HG02798 (cell line): ENCODE measurements around the gene PAIP2.

ENCODE experiments used
- ATAC-seq: cut with Tn5 transposase; IDR thresholded peaks from one replicate; pipeline ENCODE4 v1.9.1; 2021; ENCODE audit warnings: mild to moderate bottlenecking; ENCODE audit not compliant: unreplicated experiment, poor library complexity

The PAIP2 gene

DNA sequence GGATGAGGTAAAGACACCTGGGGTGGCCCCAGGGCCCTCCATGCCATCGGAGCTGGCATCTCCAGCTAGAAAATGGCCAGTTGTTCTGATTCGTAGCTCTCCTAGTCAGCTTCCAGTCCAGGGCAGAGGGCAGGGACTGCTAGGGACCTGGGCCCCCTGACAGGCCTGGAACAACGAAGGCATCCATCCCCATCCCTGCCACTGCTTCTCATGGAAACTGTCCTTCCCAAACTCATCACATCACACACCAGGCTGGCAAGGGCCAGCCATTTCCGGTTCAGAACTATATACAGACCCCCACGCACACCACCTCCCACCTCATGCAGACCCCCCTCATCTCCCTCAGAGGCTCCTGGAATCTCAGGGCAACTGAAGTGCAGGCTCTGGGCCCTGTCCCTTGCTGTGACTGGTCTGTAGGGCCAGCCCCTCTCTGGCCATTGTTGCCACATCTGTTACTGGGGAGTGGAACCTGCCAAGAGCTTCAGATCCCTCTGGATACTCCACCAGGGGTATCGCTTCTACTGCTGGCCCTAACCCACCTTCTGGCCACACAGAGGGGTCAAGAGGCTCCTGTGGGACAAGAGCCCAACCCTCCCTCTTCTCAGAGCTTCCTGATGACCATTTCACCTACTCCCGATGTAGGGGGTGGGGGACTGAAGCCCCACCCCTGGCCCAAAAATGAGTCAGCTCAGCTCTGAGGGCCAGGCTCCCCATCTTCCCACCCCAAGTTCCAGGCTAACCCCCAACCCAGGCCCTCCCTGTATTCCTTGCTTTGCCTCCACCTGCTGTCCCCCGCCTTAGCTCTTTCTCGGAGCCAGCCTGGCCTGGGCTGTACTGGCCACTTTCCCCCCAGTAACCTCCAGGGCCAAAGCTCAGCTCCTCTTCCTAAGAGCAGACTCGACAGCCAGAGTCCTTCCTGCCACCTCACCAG lies 49.2 kb downstream of the PAIP2 start:
- no peak for ATAC-seq

DNA sequence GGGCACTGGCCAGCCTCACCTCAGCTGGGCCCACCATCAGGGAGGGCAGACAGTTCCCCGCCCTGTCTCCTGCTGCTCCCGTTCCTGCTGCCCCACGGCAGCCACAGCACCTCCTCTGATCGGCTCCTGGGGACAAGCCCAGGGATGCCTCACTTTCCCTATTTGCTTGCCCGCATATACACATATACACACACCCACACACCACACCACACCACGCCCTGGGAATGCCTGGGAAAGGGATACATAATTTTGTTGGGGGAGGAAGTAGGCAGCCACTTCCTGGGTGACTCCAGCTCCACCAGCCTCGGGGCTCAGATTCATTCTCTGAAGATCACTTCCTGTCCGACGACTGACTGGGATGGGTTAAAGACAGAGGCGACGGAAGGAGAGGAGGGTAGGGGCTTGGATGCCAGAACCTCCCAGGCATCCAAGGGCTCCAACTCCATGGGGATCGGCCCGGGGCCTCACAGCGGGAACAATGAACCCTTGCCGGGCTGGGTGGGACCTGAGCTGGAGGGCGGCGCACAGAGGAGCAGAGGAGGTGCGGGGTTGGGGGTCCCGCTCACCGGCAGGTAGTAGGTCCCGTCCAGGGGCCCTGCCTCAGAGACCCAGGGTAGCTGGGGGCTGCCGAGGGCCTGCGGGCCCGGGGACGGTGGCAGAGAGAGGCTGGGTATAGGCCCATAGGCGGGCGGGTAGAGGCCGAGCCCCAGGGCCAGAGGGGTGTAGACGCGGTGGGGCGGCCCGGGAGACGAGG lies 50.1 kb downstream of the PAIP2 start:
- ATAC-seq = no peak

DNA sequence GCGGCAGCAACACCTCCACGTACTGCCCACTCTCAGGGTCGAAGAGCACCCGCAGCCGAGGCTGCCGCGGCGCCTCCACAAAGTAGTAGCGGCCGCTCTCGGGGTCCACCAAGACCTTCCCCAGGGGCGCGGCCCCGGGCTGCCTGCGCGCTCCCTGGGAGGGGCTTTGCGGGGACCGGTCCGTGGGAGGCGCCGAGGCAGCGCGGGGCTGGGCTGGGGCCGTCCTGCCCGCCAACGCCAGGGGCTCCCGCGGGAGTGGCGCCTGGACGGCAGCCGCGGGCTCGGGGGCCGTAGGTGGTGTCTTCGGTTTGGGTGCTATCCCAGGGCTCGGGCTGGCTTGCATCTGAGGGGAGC lies 50.6 kb downstream of the PAIP2 start:
- ATAC-seq = no peak

DNA sequence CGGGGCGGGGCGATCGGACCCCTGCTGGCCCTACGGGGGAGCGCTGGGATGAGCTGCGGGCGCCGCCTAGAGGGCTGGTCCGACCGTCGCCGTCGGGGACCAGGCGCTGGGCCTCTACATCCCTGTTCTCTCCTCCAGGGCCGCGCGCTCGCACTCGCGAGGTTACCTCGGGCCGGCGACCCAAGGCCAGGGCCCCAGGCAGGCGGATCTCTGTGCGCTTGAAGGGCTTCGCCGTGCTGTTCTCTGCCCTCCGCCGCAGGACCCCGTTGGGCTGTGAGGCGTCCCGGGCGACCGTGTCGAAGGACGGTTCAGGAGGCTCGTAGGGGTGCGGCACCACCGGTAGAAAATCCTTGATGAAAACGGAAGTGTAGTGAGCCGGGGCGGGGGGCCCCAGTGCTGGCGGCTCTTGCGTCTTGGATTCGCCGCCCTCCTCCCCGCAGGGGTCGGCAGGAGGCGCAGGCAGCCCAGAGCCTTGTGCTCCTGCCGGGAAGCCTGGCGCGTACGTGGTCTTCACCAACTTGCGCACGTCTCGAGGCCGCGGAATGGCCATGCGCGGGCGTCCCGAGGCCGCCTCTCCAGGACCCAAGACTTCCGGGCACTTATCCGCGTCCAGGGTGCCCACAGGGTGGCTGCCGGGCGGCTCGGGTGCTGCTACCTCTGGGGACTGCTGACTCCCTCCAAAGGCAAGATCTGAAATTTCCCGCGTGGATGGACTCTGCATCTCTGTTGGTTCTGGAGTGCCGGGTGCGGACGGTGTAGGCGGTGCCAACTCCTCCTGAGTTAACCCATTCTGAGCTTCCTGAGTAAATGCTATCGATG lies 51.2 kb downstream of the PAIP2 start:
- peak; percentile 56 for ATAC-seq

DNA sequence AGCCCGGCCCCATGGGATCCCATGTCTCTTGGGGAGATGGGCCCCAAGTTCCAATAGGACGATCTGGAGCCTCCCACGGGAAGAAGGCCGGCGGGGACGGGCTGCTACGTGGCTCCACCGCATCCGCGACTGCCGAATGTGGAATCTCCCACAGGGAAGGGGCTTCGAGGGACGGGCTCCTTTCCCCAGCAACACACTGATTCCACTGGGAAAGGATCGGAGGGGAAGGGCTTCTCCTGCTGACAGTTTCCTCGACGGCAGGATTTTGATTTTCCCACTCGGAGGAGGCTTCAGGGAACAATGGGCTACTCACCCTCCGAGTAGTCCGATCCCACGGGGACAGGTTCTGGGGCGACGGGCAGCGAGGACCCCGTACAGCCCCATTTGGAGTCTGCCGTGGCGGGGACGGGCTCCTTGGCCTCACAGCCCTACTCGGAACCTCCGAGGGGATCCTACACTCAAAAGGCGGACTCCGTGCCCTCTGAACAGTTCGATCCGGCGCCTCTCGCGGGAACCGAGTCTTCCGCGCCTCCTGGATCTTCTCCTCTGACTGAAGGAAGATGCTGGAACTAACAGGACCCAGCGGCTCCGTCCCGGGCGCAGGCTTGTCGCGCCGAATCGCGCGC lies 52.0 kb downstream of the PAIP2 start:
- no peak for ATAC-seq

DNA sequence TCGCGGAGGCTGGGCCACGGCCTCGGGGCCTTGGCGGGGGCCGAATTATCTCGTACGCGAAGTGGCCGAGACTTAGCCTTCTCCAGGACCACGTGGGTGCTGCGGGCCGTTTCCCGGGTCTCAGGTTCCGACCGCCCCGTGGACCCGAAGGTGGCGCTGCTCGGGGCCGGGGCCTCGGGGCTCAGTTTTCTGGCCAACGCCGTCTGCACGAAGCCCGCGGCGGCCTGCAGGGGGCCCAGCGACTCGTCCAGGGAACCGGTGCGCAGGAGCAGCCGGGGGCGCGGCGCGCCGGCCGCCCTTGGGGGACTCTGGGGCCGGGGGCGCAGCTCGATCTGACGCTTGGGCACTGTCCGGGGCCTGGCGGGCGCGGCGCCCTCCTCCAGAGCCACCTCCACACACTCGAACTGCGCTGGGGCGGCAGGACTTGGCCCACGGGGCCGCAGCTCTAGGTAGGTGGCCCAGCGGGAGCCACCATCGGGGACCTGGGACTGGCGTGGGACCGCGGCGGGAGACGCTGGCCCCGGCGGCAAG lies 52.5 kb downstream of the PAIP2 start:
- no peak for ATAC-seq

DNA sequence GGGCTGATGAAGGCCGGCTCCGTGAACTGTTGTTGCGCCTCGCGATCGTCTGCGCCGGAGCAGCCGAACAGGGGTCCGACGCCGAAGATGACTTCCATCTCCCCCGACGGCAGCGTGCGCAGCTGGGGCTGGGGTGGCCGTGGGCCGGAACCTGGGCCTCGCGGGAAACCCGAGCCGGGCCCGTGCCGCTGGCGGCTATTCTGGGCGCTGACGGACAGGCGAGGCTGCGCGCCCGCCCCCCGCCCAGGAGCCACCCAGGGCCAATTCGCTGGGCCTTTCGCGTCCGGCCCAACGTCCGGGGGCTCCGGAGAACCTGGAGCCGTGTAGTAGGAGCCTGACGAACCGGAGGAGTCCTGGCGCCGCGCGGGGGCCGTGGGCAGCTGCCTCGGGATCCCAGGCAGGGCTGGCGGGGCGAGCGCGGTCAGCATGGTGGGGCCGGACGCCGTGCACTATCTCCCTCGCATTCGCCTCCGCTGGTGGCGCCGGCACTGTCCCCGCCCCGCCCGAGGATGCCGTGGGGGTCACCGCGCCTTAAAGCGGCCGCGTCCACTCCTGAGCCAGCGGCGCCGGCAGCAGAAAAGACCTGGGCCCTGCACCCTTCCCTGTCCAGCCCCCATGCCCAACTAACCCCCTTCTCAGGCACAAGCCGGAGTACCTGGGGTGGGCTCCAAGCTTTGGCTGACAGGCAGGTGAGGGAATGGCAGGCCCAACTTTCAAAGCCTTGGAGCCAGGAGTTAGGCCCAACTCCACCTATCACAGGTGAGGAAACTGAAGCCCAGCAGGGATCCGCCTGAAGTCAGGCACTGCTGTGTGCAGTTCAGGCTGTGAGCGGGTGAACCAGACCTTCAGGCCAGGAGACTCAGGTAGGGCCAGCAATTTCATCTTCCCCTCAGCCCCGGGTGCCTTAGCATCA lies 53.3 kb downstream of the PAIP2 start, which contains the start of gene PROB1:
Gene PROB1, minus strand, starts transcription at position 451 of the 913 bp plus-strand sequence. Its CDS starts 23 bp downstream, at position 428.
- ATAC-seq = no peak

DNA sequence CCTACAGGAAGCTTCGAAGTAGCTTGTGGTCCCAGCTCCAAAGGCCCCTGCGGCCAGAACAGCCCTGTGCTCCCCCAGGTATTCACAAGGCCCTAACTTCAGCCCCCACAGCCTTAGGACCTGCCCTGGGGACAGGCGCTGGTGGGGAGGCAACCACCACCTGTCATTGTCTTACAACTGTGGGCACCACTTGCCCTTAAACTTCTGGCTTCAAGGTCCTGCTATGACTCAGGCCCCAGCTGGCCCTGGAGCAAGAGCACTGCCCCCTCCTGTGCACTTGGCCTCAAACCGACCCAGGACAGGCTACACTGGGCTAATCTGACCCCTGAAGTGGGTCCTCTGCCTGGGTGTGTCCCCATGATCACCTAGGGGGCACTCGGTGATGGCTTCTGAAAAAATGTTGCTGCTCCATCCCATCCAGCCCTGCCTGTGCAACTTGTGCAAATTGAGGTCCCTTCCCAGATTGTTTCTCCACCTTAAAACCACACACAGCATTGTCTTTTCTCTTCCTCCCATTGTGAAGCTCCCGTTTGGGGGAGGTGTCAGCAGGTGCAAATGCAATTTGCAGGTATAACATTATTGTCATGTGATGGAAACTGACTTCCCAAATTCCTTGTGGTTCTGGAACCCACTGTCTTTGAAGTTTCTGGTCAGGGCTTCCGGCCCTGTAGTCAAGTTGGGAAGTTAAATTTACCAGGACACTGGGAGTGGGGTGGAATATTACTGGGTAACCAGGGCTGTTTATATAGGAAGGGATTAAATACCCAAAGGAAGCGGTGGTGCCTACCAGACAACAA lies 54.4 kb downstream of the PAIP2 start:
- no peak for ATAC-seq

DNA sequence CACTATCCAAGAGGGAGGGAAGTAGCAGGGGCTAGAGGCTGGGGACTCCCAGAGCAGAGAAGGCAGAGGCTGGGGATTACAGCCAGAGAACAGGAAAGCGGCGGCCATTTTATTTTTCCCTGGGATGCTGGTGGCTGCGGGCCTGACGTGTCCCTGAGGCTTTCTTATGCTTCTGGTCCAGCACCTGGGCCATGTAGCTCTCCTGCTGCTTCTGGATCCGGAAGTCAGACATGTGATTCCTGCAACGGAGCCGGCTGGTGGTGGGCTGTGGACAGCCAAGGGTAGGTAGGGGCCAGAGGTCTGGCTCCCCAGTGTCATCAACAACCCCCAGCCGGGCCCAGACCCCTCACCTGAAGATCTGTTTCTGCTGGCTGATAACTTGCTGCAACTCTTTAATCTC lies 55.0 kb downstream of the PAIP2 start:
- no peak for ATAC-seq

DNA sequence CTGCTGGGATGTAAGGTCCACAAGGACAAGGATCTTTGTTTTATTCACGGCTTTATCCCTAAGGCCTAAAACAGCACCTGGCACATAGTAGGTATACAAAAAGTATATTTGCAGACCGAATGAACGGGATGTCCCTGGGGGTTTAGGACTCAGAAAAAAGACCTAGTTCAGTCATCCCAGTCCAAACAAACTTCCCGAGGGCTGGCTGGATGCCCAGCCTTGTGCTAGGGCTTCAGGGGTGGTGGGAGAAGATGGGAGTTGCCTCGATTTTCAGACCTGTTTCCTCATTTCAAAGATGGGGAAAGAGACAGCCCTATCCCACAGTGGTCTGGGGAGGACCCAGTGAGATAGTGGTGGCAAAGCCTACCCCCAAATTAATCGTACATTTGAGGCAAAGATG lies 56.3 kb downstream of the PAIP2 start:
- ATAC-seq = no peak

DNA sequence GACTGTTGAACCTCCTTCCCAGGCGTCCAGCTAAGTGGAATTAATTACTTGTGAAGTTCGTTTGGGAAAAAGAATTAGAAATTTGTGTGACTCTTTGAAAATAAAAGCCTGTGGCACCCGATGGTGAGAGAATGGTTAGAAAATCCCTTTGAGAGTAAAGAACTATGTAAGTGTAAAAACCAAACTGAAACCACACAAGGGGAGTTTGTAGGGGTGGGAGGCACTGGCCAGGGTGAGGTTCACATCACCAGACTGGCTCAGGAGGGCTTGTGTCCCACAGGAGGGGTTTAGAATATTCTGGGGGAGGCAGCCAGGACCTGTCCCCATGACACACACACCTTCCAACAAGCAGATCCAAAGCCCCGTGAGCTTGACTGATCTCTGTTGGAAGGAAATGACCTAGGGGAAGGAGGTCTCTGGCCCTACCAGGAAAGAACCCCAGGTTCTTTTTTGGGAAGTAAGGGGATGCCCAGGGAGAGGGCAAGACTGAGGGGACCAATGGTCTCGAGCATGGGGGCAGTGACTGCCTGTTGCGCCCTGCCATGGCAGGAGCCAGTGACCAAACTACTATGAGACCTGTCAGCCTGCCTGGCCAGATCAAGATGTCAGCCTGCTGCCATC lies 58.0 kb downstream of the PAIP2 start:
- peak; percentile 33 for ATAC-seq

DNA sequence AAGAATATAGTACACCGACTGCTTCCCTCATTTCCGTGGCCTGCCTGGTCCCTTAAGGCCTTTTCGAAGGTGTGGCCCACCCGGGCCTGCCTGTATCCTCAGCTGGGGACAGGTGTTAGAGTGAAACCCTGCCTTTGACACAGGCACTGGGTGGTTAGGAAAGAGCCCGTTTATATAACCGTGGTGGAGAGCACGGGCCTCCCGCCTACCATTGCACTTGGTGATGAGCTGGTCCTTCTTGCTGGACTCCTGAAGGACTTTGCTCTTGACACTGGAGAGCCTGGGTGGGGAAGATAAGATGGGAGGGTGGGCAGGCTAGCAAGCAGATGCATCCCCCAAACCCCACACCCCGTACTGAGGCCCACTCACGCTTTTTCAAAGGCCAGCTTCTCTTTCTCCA lies 59.9 kb downstream of the PAIP2 start:
- ATAC-seq = no peak

DNA sequence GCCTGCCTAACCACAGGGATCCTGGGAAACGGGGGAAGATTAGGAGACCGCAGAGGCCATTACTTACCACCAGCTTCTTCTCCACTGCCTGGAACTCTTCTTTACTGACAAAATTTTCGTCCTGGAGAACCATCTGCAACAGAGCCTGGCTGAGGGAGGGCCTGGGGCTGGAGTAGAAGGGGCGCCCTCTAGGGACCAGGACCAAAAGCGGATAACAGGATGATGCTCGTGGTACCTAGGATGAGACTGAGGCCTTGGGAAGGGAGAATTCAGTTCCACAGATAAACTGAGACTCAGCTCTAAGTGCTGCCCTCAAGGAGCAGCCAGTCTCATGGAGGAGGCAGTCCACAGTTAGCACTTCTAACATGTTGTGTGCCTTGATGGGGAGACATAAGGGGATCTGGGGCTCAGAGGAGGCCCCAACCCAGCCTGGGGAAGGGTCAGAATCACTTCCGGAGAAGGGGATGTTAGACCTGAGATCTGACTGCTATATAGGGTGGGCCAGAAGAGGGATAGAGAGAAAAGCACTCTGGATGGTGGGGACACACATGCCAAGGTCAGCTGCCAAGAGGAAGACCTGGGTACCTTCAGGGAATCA lies 61.0 kb downstream of the PAIP2 start:
- ATAC-seq = no peak

DNA sequence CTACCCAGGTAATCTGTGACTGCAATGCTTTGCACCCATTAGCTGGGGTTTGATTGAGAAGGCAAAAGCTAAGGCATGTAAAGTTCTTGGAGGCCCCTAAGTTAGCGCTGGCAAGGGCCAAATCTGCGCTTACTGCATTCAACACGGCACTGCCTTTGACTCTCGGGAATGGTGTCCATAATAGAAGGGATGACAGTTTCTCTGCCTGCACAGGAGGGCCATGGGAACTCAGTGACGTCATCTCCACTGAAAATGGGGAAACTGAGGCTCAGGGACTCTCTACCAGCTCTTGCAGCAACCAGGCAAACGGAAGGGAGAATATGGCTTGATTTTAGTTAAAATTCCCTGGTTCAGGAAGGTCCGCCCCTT lies 61.7 kb downstream of the PAIP2 start:
- ATAC-seq = no peak

DNA sequence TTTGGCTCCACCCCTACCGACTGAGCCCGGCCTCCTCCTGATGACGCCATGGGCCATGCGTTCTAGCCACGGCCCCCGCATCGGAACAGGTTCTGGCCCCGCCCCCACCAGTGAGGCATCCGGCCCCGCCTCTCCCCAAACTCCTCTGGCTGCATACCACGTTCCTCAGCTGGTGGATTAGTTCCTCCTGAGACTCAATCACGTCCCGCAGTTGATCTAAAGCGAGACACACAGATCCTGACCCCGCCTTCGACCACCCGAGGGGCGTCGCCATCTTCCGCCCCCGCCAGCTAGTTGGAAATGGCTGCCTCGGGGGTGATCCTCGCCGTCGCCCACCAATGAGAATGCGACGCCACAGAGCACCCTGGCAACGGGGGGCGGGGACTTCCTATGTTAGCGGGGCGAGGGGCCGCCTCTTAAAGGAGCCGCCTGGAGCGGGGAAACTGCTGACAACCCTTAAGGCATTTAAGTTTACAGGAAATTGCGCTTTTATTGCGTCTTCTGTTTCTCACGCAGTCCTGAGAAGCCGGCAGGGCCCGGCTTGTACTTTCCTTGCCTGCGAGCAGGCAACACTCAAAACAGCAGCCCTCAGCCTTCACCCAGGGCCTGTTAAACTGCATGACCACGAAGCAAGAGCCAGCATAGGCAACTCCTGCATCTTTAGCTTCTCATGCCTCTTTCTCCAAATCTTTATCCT lies 62.3 kb downstream of the PAIP2 start, which contains the start of gene SPATA24:
Gene SPATA24, minus strand, starts transcription at position 303 of the 697 bp plus-strand sequence. Its CDS starts 29 bp downstream, at position 274.
- peak; percentile 89 for ATAC-seq

DNA sequence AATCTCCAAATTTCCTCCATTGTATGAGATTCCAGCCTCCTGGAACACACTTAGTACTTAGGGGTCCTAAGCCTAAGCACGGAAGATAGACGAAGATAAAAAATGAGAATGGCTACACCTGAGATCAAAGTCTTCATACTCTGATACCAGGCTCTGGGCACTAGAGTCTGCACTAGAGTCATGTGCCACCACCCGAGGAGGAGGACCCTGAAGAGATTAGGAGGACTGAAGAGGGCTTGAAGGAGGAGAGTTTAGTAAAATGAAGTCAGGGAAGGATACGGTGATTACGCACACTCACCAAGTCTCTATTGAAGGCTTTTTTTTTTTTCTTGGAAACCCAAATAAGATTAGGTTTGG lies 62.8 kb downstream of the PAIP2 start:
- ATAC-seq = no peak

DNA sequence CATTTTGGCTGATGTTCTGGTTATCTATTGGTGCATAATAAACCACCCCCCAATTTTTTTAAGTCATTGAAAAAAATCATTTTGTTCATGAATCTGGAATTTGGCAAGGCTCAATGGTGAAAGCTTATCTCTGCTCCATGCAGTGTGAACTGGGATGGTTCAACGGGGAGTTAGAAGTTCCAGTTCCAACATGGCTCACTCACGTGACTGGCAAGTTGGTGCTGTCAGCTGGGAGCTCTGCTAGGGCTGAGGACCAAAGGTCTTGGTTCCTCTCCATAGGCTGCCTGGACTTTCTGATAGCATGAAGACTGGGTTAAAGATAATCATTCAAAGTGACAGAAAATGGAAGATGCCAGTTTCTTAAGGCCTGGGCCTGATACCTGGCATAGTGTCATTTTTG lies 65.3 kb downstream of the PAIP2 start:
- no peak for ATAC-seq
